ENCODE data around the gene DVL1.

DVL1 gene

DNA sequence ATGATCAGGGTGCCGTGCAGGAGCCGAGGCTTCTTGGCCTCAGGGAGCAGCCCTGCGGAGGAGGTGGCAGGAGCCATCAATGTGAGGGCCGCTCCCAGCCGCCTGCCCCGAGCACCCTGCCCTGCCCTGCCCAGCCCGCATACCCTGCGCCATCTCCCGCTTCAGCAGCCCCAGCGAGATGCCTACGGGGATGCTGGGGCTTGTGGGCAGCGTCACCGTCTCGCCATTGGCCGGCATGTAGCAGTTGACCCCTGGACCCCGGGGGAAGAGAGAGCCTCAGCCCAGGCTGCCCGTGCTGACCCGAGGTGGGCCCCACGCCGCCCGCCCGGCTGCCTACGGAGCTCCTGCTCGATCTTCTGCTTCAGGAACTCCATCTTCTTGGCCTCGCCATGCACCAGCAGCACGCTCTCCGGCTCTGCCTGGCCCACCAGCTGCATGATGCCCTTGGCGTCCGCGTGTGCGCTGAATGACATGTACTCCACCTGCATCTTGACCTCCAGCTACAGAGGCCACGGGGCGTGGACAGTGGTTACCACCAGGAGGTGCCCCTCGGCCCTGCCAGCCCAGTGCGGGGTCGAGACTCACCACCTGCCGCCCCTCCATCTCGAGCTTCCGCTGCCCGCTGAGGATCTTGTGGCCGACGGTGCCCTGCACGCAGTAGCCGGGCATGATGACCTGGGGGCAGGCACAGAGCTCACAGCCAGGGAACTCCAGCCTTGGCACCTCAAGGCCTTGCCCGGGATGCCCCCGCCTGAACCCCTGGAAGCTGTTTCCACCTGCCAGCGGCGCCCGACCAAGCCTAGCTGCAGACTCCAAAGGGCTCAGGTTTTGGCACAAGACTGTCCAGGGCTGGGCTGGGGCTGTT is 36.5 kb downstream of the DVL1 start:
- H3K27ac ChIP-seq (ENCODE audit: low read length) = no peak overlapping the region
- H3K79me2 ChIP-seq (ENCODE audit: low read length) = peaks cover 5% of the 10 kb centered on the region; the same call in 1 of the 2 replicates
- no peaks in the 10 kb centered on the region for H3K9me3 ChIP-seq (ENCODE audit: insufficient read depth, low read length)
- TF ChIP-seq, protein P1, sequence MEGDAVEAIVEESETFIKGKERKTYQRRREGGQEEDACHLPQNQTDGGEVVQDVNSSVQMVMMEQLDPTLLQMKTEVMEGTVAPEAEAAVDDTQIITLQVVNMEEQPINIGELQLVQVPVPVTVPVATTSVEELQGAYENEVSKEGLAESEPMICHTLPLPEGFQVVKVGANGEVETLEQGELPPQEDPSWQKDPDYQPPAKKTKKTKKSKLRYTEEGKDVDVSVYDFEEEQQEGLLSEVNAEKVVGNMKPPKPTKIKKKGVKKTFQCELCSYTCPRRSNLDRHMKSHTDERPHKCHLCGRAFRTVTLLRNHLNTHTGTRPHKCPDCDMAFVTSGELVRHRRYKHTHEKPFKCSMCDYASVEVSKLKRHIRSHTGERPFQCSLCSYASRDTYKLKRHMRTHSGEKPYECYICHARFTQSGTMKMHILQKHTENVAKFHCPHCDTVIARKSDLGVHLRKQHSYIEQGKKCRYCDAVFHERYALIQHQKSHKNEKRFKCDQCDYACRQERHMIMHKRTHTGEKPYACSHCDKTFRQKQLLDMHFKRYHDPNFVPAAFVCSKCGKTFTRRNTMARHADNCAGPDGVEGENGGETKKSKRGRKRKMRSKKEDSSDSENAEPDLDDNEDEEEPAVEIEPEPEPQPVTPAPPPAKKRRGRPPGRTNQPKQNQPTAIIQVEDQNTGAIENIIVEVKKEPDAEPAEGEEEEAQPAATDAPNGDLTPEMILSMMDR (IDR thresholded peaks at IDR 0.05; ENCODE audit: low read depth, low read length) = no peak
- no peak for TF ChIP-seq EZH2phosphoT487 (IDR thresholded peaks at IDR 0.05; ENCODE audit: low read depth)
- H3K27me3 ChIP-seq (ENCODE audit: low read depth, low read length) = no peaks in the 10 kb centered on the region
- no peak overlapping the region for H2AFZ ChIP-seq (ENCODE audit: low read depth, low read length)
- 0 out of 2 replicates have a peak, but pooled peaks cover 3% of the 10 kb centered on the region for H4K20me1 ChIP-seq (ENCODE audit: insufficient read depth, low read length)
- H3K4me3 ChIP-seq (ENCODE audit: low read length) = no peak overlapping the region
- H3K9ac ChIP-seq (ENCODE audit: low read length) = no peak overlapping the region
- no peak overlapping the region for H3K4me2 ChIP-seq (ENCODE audit: low read length)
- peaks cover 27% of the 10 kb centered on the region for H3K36me3 ChIP-seq (replicated peaks; ENCODE audit: low read depth, low read length)
- H3K4me1 ChIP-seq (ENCODE audit: low read length) = peaks cover 7% of the 10 kb centered on the region

DNA sequence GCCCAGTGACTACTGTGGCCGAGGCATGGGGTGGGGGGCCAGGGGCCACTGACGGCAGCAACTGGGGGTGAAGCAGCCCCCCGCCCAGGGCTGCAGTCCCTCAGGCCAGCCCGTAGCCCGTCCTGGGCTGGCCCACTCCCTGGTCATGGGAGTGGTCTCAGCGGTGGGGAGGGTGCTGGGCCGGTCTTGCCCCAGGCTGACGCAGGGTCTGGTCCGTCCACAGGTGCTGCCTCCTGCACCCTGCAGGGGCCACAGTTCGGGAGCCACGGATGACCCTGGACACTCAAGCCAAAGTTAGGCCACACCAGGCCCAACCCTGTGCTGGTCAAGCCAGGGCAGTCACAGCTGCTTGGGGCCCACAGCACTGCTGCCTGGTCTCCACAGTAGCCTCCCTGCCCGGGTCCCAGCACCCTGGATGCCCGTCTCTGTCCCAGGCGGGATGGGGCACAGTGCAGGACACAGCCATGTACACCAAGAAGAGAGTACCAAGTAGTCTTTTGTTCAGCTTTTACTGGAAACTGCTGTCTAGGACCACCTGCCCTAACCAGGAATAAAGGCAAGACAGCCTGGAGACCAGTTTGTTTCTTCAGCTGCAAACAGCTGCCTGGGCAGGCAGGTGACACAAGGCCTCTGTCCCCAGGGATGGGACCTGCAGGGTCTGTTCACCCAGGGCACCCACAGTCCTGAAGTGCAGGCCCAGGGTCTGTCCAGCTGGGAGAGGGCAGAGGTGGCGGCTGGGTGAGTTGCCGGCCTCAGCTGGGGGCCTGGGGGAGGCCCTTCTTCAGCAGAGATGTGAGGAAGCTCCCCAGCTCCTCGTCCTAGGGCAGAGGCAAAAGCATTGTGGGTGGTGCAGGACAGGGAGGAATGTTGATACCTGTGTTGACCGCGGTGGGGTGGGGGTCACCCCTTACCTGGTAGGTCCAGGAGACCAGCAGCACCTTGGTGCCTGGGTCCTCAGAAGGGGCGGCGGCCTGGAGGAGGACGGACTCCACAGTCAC is 37.8 kb downstream of the DVL1 start:
- Histone ChIP-seq H3K27ac (ENCODE audit: low read length) (no peak overlapping the region), H4K20me1 (ENCODE audit: insufficient read depth, low read length) (0 out of 2 replicates have a peak, but pooled peaks cover 3% of the 10 kb centered on the region), H3K27me3 (ENCODE audit: low read depth, low read length) (no peaks in the 10 kb centered on the region)

GRCh38 chr1:1310476-1311053 is 38.7 kb downstream of the DVL1 start:
- no peaks in the 10 kb centered on the region for H3K27me3 ChIP-seq (ENCODE audit: low read depth, low read length)
- 0 out of 2 replicates have a peak, but pooled peaks cover 3% of the 10 kb centered on the region for H4K20me1 ChIP-seq (ENCODE audit: insufficient read depth, low read length)
- no peak overlapping the region for H3K9ac ChIP-seq (ENCODE audit: low read length)
- TF ChIP-seq EZH2phosphoT487 (IDR thresholded peaks at IDR 0.05; ENCODE audit: low read depth) = no peak
- TF ChIP-seq, protein P1 (IDR thresholded peaks at IDR 0.05; ENCODE audit: low read depth, low read length) = no peak
- H3K9me3 ChIP-seq (ENCODE audit: insufficient read depth, low read length) = no peaks in the 10 kb centered on the region
- peaks cover 21% of the 10 kb centered on the region for H3K4me1 ChIP-seq (ENCODE audit: low read length)
- H3K27ac ChIP-seq (ENCODE audit: low read length) = no peak overlapping the region
- peaks cover 23% of the 10 kb centered on the region for H3K36me3 ChIP-seq (replicated peaks; ENCODE audit: low read depth, low read length)
- peaks cover 4% of the 10 kb centered on the region for H3K79me2 ChIP-seq (ENCODE audit: low read length)
- no peak overlapping the region for H2AFZ ChIP-seq (ENCODE audit: low read depth, low read length)
- H3K4me3 ChIP-seq (ENCODE audit: low read length) = no peak overlapping the region
- no peak overlapping the region for H3K4me2 ChIP-seq (ENCODE audit: low read length)

More for the DNA sequence above, 37.8 kb downstream of the DVL1 start:
- Histone ChIP-seq H2AFZ (ENCODE audit: low read depth, low read length) (no peak overlapping the region), H3K79me2 (ENCODE audit: low read length) (peaks cover 4% of the 10 kb centered on the region), H3K9ac (ENCODE audit: low read length) (no peak overlapping the region), H3K4me2 (ENCODE audit: low read length) (no peak overlapping the region), H3K4me3 (ENCODE audit: low read length) (no peak overlapping the region), H3K4me1 (ENCODE audit: low read length) (peaks cover 13% of the 10 kb centered on the region), H3K9me3 (ENCODE audit: insufficient read depth, low read length) (no peaks in the 10 kb centered on the region), H3K36me3 (replicated peaks; ENCODE audit: low read depth, low read length) (peaks cover 23% of the 10 kb centered on the region)
- TF ChIP-seq EZH2phosphoT487 (IDR thresholded peaks at IDR 0.05; ENCODE audit: low read depth) = no peak
- TF ChIP-seq, protein P1 (IDR thresholded peaks at IDR 0.05; ENCODE audit: low read depth, low read length) = no peak

Data from OCI-LY3 (cell line).